SW480 (cell line): ENCODE data around the gene PRODH.
"Not testable (repeated sequence)": the region's sequence is repeated elsewhere in the genome, so short reads cannot be mapped to it uniquely, and the experiment has no call there.

ENCODE experiments used
- DNase-seq: peaks from one replicate; pipeline ENCODE4 v3.0.0-alpha.2; 2016; ENCODE audit warnings: low spot score

Gene PRODH, protein sequence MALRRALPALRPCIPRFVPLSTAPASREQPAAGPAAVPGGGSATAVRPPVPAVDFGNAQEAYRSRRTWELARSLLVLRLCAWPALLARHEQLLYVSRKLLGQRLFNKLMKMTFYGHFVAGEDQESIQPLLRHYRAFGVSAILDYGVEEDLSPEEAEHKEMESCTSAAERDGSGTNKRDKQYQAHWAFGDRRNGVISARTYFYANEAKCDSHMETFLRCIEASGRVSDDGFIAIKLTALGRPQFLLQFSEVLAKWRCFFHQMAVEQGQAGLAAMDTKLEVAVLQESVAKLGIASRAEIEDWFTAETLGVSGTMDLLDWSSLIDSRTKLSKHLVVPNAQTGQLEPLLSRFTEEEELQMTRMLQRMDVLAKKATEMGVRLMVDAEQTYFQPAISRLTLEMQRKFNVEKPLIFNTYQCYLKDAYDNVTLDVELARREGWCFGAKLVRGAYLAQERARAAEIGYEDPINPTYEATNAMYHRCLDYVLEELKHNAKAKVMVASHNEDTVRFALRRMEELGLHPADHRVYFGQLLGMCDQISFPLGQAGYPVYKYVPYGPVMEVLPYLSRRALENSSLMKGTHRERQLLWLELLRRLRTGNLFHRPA

DNA sequence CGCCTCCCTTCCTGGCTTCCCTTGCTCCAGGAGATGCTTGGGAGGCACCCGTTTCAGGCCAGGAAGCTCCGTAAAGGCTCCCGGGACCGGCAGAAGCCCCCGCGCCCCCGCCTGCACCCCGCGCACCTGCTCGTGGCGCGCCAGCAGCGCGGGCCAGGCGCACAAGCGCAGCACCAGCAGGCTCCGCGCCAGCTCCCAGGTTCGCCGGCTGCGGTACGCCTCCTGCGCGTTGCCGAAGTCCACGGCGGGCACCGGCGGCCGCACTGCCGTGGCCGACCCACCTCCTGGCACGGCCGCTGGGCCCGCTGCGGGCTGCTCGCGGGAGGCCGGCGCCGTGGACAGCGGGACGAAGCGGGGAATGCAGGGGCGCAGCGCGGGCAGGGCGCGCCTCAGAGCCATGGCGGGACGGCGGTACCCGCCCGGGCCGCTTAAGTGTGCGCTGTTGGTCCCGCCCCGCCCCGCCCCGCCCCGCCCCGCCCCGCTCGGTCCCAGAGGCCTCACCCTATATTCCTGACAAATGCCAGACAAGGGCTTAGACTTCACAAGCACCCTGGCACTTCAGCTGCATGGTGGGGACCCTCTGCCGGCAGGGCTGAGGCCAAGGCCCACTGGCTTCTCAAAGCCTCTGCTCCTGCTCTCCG, at the start of gene PRODH:
PRODH (minus strand) TSS at position 405 of the 641 bp plus-strand sequence; CDS start at position 399, 6 bp downstream.
- no peak for DNase-seq

DNA sequence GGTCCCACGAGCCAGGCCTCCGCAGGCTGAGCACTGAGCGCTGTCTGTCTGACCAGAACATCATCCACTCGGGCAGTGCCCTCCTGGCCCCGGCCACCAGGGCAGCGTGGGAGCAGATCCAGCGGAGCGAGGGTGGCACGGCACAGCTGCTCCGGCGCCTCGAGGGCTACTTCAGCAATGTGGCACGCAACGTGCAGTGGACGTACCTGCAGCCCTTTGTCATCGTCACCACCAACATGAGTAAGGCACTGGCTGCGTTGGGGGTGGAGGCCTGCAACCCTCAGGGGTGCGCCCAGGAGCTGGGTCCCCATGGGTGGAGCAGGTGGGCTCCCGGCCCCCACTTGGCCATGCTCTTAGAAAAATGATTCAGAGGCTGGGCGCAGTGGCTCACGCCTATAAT, 49.7 kb upstream of the PRODH start:
- DNase-seq, result no peak

DNA sequence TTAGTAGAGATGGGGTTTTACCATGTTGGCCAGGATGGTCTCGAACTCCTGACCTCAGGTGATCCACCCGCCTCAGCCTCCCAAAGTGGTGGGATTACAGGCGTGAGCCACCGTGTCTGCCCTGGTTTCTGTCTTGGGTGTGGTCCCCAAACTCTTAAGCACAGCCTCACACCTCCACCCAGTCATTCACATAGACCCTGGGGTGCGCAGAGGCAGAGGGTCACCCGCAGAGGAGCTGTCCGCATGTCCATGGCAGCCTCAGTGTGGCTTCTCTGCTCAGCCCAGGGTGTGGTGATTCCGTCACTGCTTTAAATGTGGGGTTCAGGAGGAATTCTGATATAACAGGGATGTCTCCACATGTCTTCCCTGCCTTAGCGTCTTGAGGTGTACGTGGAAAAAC, 48.5 kb upstream of the PRODH start:
- no peak for DNase-seq

DNA sequence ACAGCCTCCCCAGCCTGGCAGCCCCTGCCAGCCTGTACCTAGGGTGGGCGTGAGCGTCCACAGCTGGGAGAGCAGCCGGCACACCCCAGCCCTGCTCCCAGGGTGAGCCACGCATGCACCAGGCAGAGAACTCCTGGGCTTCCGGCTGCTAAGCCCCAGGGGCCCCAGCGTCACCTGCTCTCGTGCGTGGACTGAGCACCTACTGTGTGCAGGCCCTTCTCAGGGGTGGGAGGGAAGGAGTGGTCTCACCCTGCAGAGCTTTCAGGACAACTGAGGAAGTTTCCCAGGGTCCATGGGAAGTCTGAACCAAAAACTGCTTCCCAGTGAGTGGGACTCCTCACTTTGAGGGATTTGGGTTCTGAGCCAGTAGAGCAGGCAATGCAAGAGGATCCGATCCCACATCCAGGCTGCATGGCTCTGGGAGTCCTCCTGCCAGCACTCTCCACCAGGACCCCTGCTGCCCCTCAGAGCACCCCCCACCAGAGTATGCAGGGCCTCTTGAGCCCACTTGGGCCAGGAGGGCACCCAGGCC, 47.1 kb upstream of the PRODH start:
- no peak for DNase-seq

DNA sequence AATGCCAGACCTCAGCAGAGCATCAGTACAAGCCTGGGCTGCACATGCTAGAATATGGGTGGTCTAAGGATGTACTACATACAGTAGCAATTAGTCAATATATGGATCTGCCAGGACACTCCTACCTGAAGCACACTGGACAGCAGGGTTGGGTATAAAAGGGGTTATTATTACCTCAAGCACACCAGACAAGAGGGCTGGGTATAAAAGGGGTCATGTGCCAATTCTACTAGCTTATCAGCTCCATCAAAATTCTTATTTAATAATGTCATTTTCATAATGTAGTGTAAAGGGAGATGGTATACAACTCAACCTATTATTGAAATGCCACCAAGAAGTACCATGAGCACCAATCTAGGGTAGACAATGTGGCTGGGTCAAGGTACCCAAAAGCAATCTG, 44.7 kb upstream of the PRODH start:
- no peak for DNase-seq

DNA sequence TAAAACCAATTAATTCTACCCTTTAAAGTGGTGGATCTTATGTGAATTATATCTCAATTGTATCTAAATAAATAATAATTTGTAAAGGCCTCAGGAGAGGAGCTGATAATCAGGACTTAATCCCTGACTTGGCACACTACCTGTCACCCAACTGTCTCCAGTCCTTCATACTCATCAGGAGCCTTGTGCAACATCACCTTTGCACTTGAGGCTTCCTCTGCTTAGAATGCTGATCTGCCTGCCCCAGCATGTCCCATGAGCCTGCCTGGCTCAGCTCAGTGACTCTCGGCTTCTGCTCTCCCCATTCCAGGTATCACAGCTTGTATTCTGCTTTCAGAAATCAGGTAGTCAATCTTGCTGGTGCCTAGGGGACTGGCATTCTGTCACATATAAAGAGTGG, 43.9 kb upstream of the PRODH start:
- no peak for DNase-seq

DNA sequence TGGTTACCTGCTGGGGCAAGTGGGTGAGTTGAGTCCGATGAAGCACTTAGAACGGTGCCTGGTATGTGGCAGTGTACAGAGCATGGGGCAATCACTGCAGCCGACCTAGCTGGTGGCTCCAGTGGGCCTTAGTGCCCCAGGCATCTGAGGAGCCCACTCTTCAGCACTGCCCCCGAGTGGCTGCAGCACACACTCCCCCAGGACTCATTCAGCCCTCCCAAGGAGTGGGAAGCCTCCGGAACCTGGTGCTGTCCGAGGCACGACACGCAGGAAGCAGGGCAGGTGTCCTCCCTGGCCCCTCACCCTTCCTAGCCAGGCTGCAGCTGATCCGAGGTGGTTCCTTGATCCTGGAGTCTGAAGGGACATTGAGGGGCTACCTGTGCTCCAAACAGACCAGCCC, 42.4 kb upstream of the PRODH start:
- DNase-seq, result no peak

DNA sequence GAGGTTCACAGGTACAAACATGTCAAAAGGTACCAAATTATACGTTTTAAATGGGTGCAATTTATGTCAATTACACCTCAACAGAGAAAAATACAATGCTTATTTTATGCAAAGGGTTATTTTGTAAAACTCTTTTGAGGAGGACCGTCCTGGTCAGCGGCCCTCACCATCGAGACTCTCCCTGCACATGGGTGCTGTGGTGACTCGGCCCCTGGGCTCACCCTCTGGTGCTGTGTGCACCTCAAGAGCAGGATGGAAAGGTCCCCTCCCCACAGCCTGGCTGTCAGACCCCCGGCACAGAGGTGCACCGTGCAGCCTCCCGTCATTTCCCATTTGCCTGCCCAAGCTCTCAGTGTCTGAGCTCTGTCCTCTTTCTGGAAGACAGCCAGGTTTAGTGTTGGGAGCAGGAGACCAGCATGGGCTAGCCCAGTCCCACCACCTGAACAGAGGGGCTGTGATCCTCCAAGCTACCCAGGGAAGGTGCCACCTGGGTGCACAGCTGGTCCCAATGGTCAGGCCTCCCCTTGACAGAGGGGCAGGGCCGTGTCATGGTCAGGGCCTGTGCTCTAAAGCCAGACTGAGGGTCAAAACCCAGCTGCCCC, 41.8 kb upstream of the PRODH start:
- DNase-seq, result no peak

DNA sequence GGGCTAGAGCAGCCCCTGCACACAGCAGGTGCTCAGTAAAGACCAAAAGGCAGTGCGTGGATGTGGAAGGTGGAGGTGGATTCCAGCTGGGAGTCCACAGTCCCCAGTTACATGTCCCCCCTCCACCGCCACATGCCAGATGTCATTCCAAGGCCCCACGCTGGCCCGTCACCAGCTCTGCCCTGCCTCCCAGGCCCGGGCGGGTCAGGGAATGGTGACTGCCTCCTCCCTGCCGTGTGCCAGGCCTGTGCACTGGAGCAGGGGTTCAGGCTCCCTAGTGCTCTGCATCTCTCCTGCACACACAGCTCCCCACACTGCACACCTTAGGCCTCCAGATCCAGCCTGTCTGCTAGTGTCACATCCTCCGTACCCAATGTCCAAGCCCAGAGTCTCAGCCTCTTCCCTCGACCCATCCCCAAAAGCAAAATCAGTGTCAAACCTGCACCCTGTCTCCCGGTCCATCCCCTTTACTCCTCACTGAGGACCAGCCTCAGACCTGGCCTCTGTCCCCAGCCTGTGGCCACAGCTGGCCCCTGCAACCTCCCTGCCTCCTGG, 40.2 kb upstream of the PRODH start:
- no peak for DNase-seq

DNA sequence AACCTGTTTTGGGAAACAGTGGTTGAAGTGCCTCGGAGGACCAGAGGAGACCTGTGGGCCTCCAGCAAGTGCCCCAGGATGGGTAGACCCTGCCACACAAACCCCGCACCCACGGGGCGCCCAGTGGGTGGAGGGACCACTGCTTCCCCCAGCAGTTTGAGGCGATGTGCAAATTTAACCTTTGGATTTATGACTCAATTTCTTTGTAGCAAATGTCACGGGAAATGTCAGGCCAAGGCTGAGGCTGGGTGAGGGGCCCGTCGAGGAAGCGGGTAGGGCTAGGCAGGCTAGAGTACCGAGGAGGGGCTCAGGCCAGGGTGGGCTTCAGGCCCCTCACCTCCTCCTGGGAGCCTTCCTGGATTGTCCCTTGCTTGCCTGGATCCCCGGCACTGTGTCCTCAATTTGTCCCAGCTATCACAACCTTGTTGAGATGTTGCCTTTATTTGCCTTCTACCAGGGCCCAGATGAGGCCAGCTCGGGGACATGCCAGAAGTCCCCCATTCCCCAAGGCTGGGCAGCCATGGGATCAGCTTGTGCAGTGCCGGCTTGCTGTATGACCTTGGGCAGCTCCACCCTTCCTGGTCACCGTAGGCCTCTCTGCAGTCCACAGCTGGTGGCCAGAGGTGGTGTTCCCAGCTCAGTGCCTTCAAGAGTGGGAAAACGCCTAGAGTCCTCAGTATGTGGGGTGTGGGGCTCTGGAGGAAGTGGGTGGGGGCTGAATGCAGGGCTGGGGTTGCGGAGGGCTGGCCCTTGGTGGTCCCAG, 39.5 kb upstream of the PRODH start:
- DNase-seq, result no peak

DNA sequence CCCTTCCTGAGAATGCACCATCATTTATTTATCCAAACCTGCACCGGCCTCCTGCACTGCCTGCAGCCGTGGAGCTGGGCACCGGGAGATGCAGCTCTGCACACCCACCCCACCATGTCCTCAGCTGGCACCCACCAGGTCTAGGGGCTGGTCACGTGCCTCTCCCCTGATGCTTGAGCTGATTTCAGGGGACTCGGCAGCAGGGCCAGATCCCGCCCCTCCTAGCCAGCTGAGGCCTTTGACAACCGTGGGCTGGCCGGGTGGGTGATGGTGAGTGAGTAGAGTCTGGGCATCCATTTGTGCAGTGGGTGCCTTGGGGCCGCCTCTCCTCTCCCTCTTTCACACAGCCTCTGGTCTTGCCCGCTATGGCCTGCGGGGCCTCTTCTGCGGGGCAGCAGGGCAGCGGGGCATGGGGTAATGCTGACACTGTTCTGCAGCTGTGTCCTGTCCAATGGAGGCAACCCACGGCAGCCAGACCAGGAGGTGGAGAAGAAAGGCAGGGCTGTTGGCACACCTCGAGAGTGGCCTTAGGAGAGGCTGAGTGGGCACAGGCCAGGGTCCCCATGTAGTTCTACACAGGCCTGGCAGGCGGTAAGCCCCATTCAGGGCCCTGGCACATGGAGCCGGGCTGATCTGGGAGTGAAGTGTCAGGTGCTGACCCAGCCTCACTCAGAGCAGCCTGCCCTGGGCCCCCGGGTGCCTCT, 38.5 kb upstream of the PRODH start:
- no peak for DNase-seq

DNA sequence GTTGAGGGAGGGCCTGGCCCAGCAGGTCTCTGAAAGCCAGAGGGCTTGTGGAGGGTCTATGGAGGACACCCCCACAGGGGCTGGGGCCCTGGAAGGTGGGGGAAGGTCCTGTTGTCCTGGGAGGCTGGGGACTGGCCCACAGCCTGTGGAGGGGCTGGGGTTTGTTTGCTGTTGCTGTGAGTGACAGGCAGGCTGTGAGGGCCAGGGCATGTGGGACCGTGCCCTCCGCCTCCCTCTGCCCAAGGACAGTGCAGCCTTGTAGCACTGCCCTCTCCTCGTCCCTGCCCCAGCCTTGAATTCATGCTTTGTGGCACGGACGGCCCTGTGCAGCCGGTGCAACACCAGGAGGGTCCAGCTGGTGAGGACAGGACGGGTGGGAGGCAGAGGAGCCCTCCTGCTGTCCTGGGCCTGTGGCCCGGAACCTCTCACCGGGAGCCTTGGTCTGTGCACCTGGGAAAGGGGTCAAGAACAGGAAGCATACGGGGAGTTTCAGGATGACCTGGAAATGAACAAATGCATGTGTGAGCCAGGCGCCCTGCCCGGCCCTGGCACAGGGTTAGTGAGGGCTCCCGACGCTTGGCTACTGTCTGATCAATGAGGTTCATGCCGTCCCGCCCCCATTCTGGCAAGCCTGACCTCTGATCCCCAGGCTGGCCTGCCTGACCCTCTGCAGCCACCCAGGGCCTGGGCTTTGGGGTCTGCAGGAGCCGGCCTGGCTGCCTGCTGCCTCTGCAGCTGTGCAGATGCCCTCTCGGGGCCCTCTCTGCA, 37.4 kb upstream of the PRODH start:
- DNase-seq, result no peak

DNA sequence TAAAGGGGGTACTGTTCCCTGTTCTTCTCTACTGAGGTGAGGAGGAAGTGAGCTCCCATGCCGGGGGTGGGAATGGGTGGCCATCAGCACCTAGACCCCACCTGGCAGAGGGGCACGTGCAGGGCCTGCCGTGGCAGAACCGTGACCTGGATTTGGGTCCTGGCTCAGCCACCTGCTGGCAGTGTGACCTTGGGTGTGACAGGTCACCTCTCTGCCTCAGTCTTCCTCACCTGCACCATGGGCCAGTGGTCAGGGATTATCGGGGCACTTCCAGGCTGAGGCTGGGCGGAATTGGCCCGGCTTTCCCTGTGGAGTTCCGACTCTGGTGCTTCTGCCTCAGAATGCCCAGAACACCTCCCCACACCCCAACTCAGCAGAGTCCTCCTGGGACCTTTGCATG, 36.5 kb upstream of the PRODH start:
- DNase-seq, result not testable (repeated sequence)

DNA sequence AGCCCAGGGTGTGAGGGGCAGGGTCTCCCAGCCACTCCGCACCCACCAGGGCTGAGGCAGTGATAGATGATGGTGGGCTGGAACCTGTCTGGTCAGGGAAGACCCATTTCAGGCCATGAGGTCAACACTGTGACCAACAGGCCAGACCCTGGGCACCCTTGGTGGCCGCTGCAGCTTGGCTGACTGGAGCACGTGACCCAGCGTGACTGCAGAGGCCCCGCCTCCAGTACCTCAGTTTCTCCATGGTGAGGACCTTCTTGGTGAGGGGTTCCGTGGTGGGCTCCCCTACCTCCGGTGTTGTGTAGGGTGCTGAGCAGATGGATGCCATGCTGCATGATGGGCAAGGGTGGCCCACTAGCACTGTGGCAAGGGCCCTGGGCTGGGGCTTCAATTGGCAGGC, 35.9 kb upstream of the PRODH start:
- DNase-seq, result not testable (repeated sequence)

DNA sequence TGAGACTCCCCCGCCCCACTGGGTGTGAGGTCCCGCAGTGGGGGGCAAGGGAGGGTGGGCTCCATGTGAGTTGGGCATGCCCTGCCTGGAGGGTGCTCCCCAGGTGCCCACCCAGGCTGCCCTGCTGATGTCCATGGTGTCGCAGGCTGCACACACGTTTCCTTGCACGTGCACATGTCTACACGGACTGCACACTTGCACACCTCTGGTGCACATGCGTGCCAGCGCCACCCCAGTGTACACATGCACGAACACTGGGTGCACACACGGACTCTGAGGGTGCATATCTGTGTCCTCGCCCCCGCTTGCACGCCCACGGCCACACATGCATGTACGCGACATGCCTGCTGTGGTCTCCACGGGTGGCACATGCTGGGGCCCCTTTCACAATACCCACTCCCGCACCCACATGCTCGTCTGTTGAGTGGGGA, 35.2 kb upstream of the PRODH start:
- DNase-seq, result no peak

DNA sequence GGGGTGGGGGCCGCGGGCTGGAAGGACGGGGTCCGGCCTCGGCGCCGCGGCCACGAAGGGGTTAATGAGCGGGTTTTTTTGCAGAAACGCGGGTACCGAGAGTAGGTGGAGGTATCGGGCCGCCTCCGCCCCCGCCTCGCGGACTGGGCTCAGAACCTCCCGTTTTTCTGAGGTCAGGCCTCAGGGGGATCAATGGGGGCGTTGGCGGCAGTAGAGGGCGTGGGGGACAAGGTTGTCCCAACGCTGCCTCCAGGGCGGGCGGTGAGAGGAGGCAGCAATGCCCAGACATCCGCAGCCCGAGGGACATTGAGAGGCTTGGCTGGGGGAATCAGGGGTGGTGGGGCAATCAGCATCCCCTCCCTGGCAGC, 34.8 kb upstream of the PRODH start:
- DNase-seq, result no peak

DNA sequence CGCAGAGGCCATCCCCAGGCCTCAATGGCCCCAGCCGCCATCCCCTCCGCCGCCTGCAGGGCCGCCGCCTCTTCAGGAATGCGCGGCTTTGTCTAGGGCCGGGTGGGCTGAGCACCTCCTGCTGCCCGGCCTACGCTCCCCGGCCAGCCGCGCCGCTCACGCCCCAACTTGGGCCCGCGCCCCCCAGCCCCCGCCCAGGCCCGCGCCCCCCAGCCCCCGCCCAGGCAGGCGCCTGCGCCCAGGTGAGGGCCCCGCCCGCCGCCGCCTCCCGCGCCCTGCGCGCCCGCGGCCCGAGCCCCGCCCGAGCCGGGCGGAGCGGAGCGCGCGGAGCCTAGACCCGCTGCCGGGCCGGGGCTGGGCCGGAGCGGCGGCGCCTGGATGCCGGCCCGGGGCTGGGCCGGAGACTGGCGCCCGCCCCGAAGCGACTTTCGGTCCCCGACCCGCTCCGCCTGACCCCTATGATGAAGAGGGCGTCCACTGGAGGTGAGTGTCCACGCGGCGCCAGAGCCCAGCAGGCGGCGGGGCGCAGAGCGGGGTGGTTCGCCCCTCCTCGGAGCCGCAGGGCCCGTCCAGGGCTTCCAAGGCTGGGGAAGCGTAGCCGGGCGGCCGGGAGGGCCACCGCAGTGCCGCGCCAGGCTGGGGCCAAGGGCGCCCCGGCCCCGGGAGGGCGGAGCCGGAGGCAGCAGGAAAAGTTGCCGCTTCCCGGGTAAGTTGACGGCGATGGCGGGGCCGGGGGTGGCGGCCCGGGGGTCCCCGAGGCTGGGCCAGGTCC, 34.3 kb upstream of the PRODH start:
- peak; percentile 22 for DNase-seq

DNA sequence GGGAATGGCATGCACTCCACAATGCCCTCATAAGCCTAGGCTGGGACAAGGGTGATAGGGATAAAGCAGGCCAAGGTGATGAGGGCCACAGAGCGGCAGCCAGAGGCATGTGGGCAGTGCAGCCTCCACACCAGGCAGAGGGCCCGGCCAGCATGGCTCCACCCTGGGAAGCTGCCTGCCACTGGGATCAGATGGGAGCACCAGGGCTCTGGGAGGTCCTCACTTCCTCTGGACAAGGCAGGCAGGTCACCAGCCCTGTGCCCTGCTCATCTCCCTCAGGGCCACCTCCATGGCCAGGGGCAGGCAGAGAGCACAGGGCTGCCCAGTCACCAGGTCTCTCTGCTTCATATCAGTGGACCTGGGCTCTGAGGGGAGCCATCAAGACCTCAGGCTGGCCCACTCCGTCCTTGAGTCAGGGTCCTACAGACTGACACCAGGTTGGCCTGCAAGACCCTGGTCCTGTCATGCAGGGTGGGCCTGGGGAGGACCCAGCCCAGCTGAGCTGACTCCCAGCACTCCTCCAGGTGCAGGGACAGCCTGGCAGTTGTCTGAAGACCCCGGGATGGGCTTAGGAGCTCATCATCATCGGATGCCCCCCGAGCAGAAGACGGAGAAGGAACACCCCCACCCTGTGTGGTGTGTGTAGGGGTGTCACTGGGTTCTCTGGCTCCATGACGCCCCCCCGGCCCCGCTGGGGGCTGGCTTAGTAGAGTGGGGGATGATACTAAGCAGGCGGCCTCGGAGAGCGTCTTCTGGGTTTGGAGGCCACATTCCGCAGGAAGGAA, 33.3 kb upstream of the PRODH start:
- not testable (repeated sequence) for DNase-seq
